ENCODE measurements around the gene IRAK1. TPM values are rescaled to one million over a fixed set of nuclear protein-coding genes. Genes with fewer than 3 reads are reported as not detected.
"Not testable (repeated sequence)": the region's sequence is repeated elsewhere in the genome, so short reads cannot be mapped to it uniquely, and the experiment has no call there.

Gene IRAK1
- total and polyA plus RNA-seq, 12 donors = 18.2 to 59.0 (median 27.1) TPM

DNA sequence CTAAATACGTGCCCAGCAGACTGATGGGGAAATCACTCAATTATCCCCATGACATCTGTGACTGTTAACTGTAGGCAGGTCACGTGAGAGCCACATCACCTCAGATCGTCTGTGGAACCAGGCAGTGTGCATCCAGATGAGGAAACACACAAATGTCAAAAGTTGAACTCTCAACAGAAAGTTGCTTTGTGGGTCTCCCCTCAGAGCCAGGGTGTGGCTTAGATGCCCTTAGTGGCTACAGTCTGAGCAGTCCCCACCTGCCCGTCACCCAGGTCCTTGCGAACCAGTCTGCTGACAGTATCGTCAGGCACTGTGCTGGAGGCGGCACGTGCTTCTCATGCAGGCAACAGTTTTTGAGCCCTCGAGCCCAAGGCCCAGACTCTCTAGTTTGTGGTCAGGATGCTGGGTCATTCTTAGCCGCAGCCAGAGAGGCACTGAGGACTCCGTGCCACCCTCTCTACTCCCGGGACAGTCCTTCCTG, 36.3 kb downstream of the IRAK1 start:
- DNase-seq (no peak), ATAC-seq (no peak)
- Histone ChIP-seq H3K4me3 (no peak overlapping the region), H3K27ac (peak overlapping the region in 1 of 10 donors; percentile 81), H3K27me3 (peaks cover 0 to 78% (median 0%) of the 10 kb centered on the region in 7 donors), H3K36me3 (no peaks in the 10 kb centered on the region), H3K4me1 (peaks cover 0 to 48% (median 4%) of the 10 kb centered on the region in 9 donors), H3K9me3 (no peaks in the 10 kb centered on the region)
- 88 to 89% methylated on average over 11 to 12 of the region's 12 CpGs for WGBS, 2 donors
- intact Hi-C loops (cut with DNase I) = no loop called here
- TF ChIP-seq, protein P1, sequence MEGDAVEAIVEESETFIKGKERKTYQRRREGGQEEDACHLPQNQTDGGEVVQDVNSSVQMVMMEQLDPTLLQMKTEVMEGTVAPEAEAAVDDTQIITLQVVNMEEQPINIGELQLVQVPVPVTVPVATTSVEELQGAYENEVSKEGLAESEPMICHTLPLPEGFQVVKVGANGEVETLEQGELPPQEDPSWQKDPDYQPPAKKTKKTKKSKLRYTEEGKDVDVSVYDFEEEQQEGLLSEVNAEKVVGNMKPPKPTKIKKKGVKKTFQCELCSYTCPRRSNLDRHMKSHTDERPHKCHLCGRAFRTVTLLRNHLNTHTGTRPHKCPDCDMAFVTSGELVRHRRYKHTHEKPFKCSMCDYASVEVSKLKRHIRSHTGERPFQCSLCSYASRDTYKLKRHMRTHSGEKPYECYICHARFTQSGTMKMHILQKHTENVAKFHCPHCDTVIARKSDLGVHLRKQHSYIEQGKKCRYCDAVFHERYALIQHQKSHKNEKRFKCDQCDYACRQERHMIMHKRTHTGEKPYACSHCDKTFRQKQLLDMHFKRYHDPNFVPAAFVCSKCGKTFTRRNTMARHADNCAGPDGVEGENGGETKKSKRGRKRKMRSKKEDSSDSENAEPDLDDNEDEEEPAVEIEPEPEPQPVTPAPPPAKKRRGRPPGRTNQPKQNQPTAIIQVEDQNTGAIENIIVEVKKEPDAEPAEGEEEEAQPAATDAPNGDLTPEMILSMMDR (IDR thresholded peaks at IDR 0.05) = no peak

DNA sequence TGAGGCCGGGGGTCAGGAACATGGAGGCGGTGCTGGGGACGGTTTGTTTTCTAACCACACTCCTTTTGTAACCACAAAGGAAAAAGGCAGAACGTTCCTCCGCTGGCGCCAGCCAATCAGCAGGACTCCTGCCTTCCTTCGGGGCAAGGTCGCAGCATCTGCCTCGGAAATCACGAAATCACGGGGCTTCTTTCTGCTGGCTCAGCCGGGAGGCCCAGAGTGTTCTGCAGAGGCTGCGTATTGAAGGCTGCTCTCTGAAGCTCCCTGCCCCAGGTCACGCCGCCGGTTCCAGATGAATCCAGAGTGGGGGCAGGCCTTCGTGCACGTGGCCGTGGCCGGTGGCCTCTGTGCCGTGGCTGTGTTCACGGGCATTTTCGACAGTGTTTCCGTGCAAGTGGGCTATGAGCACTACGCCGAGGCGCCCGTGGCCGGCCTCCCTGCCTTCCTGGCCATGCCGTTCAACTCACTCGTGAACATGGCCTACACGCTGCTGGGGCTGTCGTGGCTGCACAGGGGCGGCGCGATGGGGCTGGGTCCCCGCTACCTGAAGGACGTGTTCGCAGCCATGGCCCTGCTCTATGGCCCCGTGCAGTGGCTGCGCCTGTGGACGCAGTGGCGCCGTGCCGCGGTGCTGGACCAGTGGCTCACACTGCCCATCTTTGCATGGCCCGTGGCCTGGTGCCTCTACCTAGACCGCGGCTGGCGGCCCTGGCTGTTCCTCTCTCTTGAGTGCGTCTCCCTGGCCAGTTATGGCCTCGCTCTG, 37.8 kb downstream of the IRAK1 start:
- DNase-seq = peak in 1 of 2 donors; percentile 42

DNA sequence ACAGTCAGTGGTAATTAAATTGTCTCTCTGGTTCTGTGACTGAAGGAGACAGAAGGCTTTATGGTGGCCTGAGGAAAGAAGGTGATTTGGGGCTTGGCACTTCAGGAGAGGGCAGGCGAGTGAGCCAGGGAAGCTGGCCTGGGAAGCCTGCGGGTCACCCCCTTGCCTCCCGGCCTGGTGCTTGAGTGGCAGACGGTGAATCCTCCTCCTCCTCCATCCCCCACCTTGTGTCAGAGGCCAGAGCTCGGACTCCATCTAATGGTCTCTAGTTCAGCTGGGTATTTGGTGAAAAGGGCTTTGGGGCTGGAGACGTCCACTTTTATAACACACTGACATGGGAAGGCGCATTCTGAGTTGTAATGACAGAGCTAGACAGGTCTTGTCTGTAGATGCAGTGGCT, 38.5 kb downstream of the IRAK1 start:
- DNase-seq = no peak
- Histone ChIP-seq H3K36me3 (no peaks in the 10 kb centered on the region), H3K4me3 (no peak overlapping the region), H3K27ac (peak overlapping the region in 1 of 10 donors; percentile 79), H3K9me3 (no peaks in the 10 kb centered on the region), H3K27me3 (peaks cover 0 to 84% (median 0%) of the 10 kb centered on the region in 7 donors), H3K4me1 (peaks cover 0 to 48% (median 4%) of the 10 kb centered on the region in 9 donors)
- 83 to 89% methylated on average over 7 of the region's 7 CpGs for WGBS, 2 donors
- TF ChIP-seq, protein P1 (IDR thresholded peaks at IDR 0.05) = no peak
- no peak for ATAC-seq
- intact Hi-C loops (cut with DNase I) = no loop called here

More for the DNA sequence above, 37.8 kb downstream of the IRAK1 start:
- no peak overlapping the region for H3K4me3 ChIP-seq
- ATAC-seq = peak in 6 of 8 donors; percentile 29 to 56 (median 35)
- H3K4me1 ChIP-seq = peaks cover 0 to 48% (median 4%) of the 10 kb centered on the region in 9 donors
- no peaks in the 10 kb centered on the region for H3K36me3 ChIP-seq
- 90 to 92% methylated on average over 45 to 52 of the region's 52 CpGs for WGBS, 2 donors
- no peaks in the 10 kb centered on the region for H3K9me3 ChIP-seq
- TF ChIP-seq, protein P1 (IDR thresholded peaks at IDR 0.05) = no peak
- intact Hi-C loops (cut with DNase I) = no loop called here
- peak overlapping the region in 1 of 10 donors; percentile 79 for H3K27ac ChIP-seq
- peaks cover 0 to 85% (median 0%) of the 10 kb centered on the region in 7 donors for H3K27me3 ChIP-seq

DNA sequence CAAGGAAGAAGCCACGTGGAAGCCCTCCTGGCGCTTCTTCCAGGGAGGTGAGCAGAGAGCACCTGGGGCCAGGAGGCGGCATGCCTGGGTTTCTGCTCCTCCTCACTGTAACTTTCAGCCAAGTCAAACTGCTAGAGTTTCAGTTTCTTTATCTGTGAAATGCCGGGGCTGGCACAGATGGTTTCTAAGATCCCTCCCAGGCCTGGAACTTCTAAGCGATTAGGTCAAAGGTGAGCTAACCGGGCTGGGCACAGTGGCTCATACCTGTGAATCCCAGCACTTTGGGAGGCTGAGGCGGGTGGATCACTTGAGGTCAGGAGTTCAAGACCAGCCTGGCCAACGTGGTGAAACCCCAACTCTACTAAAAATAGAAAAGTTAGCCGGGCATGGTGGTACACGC, 39.3 kb downstream of the IRAK1 start:
- DNase-seq, ATAC-seq: not testable (repeated sequence)
- WGBS, 2 donors = 67 to 78% methylated on average over 8 of the region's 10 CpGs

More for the DNA sequence above, 39.3 kb downstream of the IRAK1 start:
- H3K27ac ChIP-seq = peak overlapping the region in 1 of 10 donors; percentile 79
- H3K36me3 ChIP-seq; H3K4me3 ChIP-seq; intact Hi-C loops (cut with DNase I); H3K9me3 ChIP-seq: not testable (repeated sequence)
- H3K4me1 ChIP-seq = peaks cover 0 to 47% (median 4%) of the 10 kb centered on the region in 9 donors
- peaks cover 0 to 82% (median 0%) of the 10 kb centered on the region in 7 donors for H3K27me3 ChIP-seq

All from heart right ventricle (tissue), 16 donors.